Activated naive CD8-positive, alpha-beta T cell treated with anti-CD3 and anti-CD28 coated beads, Interleukin-2, amount 50 U/mL, for 16 hours (primary cell): ENCODE measurements around the gene LAMA5.

Source experiments
- DNase-seq: peaks from one replicate; pipeline ENCODE4 v3.0.0-alpha.2; 2020; ENCODE audit warnings: low read depth, low spot score

The LAMA5 gene

GRCh38 chr20:62314711-62315302 is 52.3 kb downstream of the LAMA5 start:
- DNase-seq = no peak

- no peak for DNase-seq
Measured at GRCh38 chr20:62314339-62314638, 52.8 kb downstream of the LAMA5 start.

GRCh38 chr20:62313460-62314338 is 53.4 kb downstream of the LAMA5 start:
- no peak for DNase-seq

GRCh38 chr20:62313021-62313420 is 54.1 kb downstream of the LAMA5 start:
- DNase-seq = no peak

- DNase-seq = no peak
Measured at GRCh38 chr20:62312662-62312977, 54.5 kb downstream of the LAMA5 start.

- DNase-seq = no peak
Measured at GRCh38 chr20:62311832-62312661, 55.1 kb downstream of the LAMA5 start.

GRCh38 chr20:62311150-62311549 is 56.0 kb downstream of the LAMA5 start:
- DNase-seq = no peak

- DNase-seq = no peak
Measured at GRCh38 chr20:62310757-62311121, 56.4 kb downstream of the LAMA5 start.

- no peak for DNase-seq
Measured at GRCh38 chr20:62309947-62310756, 57.0 kb downstream of the LAMA5 start.

GRCh38 chr20:62309198-62309944 is 57.7 kb downstream of the LAMA5 start:
- no peak for DNase-seq

- no peak for DNase-seq
Measured at GRCh38 chr20:62308102-62308822, 58.9 kb downstream of the LAMA5 start.

- no peak for DNase-seq
Measured at GRCh38 chr20:62307226-62308101, 59.6 kb downstream of the LAMA5 start.

- no peak for DNase-seq
Measured at GRCh38 chr20:62306414-62307187, 60.5 kb downstream of the LAMA5 start.

GRCh38 chr20:62305765-62306413 is 61.2 kb downstream of the LAMA5 start:
- DNase-seq = no peak

GRCh38 chr20:62305149-62305764 is 61.9 kb downstream of the LAMA5 start:
- DNase-seq = no peak

GRCh38 chr20:62304331-62305148 is 62.6 kb downstream of the LAMA5 start:
- no peak for DNase-seq
